ENCODE results near the gene B4GALNT1. TPM values are rescaled to one million over a fixed set of nuclear protein-coding genes. Genes with fewer than 3 reads are reported as not detected.
A peak's percentile ranks its signal among the peaks of the same experiment; 100 is the strongest.

Gene B4GALNT1
- total and polyA plus RNA-seq, 2 experiments from 2014 or later, result 0.97 to 1.2 TPM

- no peak for DNase-seq (ENCODE audit: low spot score)
- Histone ChIP-seq H3K9me2 (replicated peaks; ENCODE audit: insufficient read depth) (no peaks in the 10 kb centered on the region), H4K20me1 (ENCODE audit: insufficient read depth, poor library complexity, severe bottlenecking) (no peaks in the 10 kb centered on the region), H3K9me3 (ENCODE audit: low read depth) (no peaks in the 10 kb centered on the region), H3K36me3 (replicated peaks; ENCODE audit: insufficient read depth, low read depth) (no peaks in the 10 kb centered on the region), H2AFZ (no peak overlapping the region), H3K79me2 (no peaks in the 10 kb centered on the region), H3K4me2 (no peak overlapping the region), H3K4me3 (no peak overlapping the region), H3K4me1 (ENCODE audit: insufficient read depth) (peaks cover 12% of the 10 kb centered on the region), H3K27ac (no peak overlapping the region), H3K27me3 (peaks cover 30% of the 10 kb centered on the region)
- TF ChIP-seq EZH2 (IDR thresholded peaks at IDR 0.05; ENCODE audit: borderline replicate concordance), result no peak
- TF ChIP-seq EZH2phosphoT487 (IDR thresholded peaks at IDR 0.05; ENCODE audit: low read depth, severe bottlenecking, unreplicated experiment), result no peak
- no peak for TF ChIP-seq CTCF (IDR thresholded peaks at IDR 0.05; ENCODE audit: poor library complexity)
- 87% methylated on average over 1 of the region's 1 CpG for WGBS (ENCODE audit: low lambda C conversion rate, missing lambda C conversion rate)
Measured at GRCh38 chr12:57582440-57582839, 50.6 kb downstream of the B4GALNT1 start.

GRCh38 chr12:57581802-57582201 lies 51.2 kb downstream of the B4GALNT1 start:
- Histone ChIP-seq H3K27me3 (peaks cover 23% of the 10 kb centered on the region), H2AFZ (no peak overlapping the region), H3K4me3 (no peak overlapping the region), H3K27ac (no peak overlapping the region), H3K9me3 (ENCODE audit: low read depth) (no peaks in the 10 kb centered on the region), H3K36me3 (replicated peaks; ENCODE audit: insufficient read depth, low read depth) (no peaks in the 10 kb centered on the region), H3K4me1 (ENCODE audit: insufficient read depth) (peaks cover 12% of the 10 kb centered on the region), H3K9me2 (replicated peaks; ENCODE audit: insufficient read depth) (no peaks in the 10 kb centered on the region), H3K79me2 (no peaks in the 10 kb centered on the region), H3K4me2 (no peak overlapping the region), H4K20me1 (ENCODE audit: insufficient read depth, poor library complexity, severe bottlenecking) (no peaks in the 10 kb centered on the region)
- no peak for TF ChIP-seq EZH2 (IDR thresholded peaks at IDR 0.05; ENCODE audit: borderline replicate concordance)
- no peak for TF ChIP-seq CTCF (IDR thresholded peaks at IDR 0.05; ENCODE audit: poor library complexity)
- no peak for TF ChIP-seq EZH2phosphoT487 (IDR thresholded peaks at IDR 0.05; ENCODE audit: low read depth, severe bottlenecking, unreplicated experiment)
- 88% methylated on average over 1 of the region's 1 CpG for WGBS (ENCODE audit: low lambda C conversion rate, missing lambda C conversion rate)
- DNase-seq (ENCODE audit: low spot score), result no peak

GRCh38 chr12:57580466-57580795 lies 52.6 kb downstream of the B4GALNT1 start:
- peaks cover 12% of the 10 kb centered on the region for H3K27me3 ChIP-seq
- no peak overlapping the region for H3K4me3 ChIP-seq
- H3K9me2 ChIP-seq (replicated peaks; ENCODE audit: insufficient read depth), result no peaks in the 10 kb centered on the region
- H3K4me2 ChIP-seq, result no peak overlapping the region
- no peaks in the 10 kb centered on the region for H3K36me3 ChIP-seq (replicated peaks; ENCODE audit: insufficient read depth, low read depth)
- no peaks in the 10 kb centered on the region for H3K9me3 ChIP-seq (ENCODE audit: low read depth)
- 84% methylated on average over 4 of the region's 4 CpGs for WGBS (ENCODE audit: low lambda C conversion rate, missing lambda C conversion rate)
- no peak overlapping the region for H2AFZ ChIP-seq
- DNase-seq (ENCODE audit: low spot score), result no peak
- H3K4me1 ChIP-seq (ENCODE audit: insufficient read depth), result peaks cover 12% of the 10 kb centered on the region
- H3K79me2 ChIP-seq, result no peaks in the 10 kb centered on the region
- H3K27ac ChIP-seq, result peak overlapping the region; percentile 74
- TF ChIP-seq CTCF (IDR thresholded peaks at IDR 0.05; ENCODE audit: poor library complexity), result no peak
- TF ChIP-seq EZH2phosphoT487 (IDR thresholded peaks at IDR 0.05; ENCODE audit: low read depth, severe bottlenecking, unreplicated experiment), result no peak
- H4K20me1 ChIP-seq (ENCODE audit: insufficient read depth, poor library complexity, severe bottlenecking), result no peaks in the 10 kb centered on the region

Measured in hepatocyte (in vitro differentiated cells).